Fibroblast of lung (primary cell): ENCODE data around the gene STK10.

ENCODE experiments used
- EZH2 ChIP-seq: IDR thresholded peaks from 2 replicates; pipeline ENCODE4 v1.5.1; 2012; ENCODE audit warnings: low read length, control low read depth, mild to moderate bottlenecking; ENCODE audit errors: missing control alignments
- TF ChIP-seq, protein P1 (sequence below), 2 donors: IDR thresholded peaks in 1 of 2; conservative IDR thresholded peaks in 1 of 2; 1 replicate in 1 of 2; 2 replicates in 1 of 2; pipeline ENCODE4 v1.5.1; 2011 to 2012; ENCODE audit warnings: low read length in 2 of 2, control low read depth in 1 of 2, inconsistent platforms in 1 of 2, low read depth in 1 of 2, mild to moderate bottlenecking in 1 of 2

DNA sequence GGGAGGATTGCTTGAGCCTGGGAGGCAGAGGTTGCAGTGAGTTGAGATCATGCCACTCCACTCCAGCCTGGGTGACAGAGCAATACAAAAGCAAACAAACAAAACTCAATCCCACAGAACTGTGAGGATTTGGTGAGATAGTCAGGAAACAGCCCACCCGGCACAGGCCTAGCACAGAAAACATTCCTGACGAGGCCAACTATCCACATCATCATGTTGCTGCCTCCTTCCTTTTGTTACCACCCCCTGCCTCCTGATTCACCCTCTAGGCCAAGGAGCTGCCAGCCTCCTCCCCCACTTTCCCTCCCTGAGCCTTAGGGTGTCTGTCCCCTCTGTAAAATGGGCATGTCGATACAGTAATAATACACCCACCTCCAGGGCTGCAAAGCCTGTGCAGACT lies 39.0 kb downstream of the STK10 start:
- TF ChIP-seq, protein P1, sequence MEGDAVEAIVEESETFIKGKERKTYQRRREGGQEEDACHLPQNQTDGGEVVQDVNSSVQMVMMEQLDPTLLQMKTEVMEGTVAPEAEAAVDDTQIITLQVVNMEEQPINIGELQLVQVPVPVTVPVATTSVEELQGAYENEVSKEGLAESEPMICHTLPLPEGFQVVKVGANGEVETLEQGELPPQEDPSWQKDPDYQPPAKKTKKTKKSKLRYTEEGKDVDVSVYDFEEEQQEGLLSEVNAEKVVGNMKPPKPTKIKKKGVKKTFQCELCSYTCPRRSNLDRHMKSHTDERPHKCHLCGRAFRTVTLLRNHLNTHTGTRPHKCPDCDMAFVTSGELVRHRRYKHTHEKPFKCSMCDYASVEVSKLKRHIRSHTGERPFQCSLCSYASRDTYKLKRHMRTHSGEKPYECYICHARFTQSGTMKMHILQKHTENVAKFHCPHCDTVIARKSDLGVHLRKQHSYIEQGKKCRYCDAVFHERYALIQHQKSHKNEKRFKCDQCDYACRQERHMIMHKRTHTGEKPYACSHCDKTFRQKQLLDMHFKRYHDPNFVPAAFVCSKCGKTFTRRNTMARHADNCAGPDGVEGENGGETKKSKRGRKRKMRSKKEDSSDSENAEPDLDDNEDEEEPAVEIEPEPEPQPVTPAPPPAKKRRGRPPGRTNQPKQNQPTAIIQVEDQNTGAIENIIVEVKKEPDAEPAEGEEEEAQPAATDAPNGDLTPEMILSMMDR (conservative IDR thresholded peaks at IDR 0.05 in 1 of 2, IDR thresholded peaks at IDR 0.05 in 1 of 2; ENCODE audit: low read depth in 1 of 2, low read length in 2 of 2), result no peak
- no peak for TF ChIP-seq EZH2
